K562 (cell line): ENCODE measurements around the gene STX18. TPM values are rescaled to one million over a fixed set of nuclear protein-coding genes. Genes with fewer than 3 reads are reported as not detected.

Source experiments
- KDM5B ChIP-seq: fragments of 200-600 bp; sonication (generic); IDR thresholded peaks from 2 replicates; pipeline ENCODE4 v1.6.1; 2012; ENCODE audit warnings: low read depth, mild to moderate bottlenecking, moderate library complexity, low read length, control low read depth, inconsistent platforms; ENCODE audit not compliant: insufficient replicate concordance
- MEIS2 ChIP-seq: fragments of 450-650 bp; IDR thresholded peaks from 2 replicates; pipeline ENCODE4 v1.6.1; 2014; ENCODE audit warnings: mild to moderate bottlenecking; ENCODE audit not compliant: partially characterized antibody
- PRPF4 ChIP-seq: fragments of 200-400 bp; formaldehyde crosslinking; IDR thresholded peaks from one replicate; pipeline ENCODE4 v1.6.1; 2017; ENCODE audit warnings: low read length, low read depth, mild to moderate bottlenecking; ENCODE audit not compliant: insufficient read depth, poor library complexity, severe bottlenecking
- SIX5 ChIP-seq, 2 experiments: IDR thresholded peaks; 2 replicates each; pipeline ENCODE4 v1.6.1; 2011; ENCODE audit warnings: low read length in 2 of 2, borderline replicate concordance in 1 of 2, low read depth in 1 of 2, mild to moderate bottlenecking in 1 of 2, moderate library complexity in 1 of 2; ENCODE audit not compliant: insufficient read depth in 1 of 2
- SMARCE1 ChIP-seq: fragments of 450-650 bp; IDR thresholded peaks from 2 replicates; pipeline ENCODE4 v1.7.1; 2016; ENCODE audit warnings: mild to moderate bottlenecking
- ZSCAN32 ChIP-seq: fragments of 450-650 bp; formaldehyde crosslinking; IDR thresholded peaks from 2 replicates; pipeline ENCODE4 v1.4.0; 2020; ENCODE audit warnings: mild to moderate bottlenecking, moderate library complexity
- polyA plus RNA-seq, 8 experiments: library from polyadenylated mRNA; depleted of rRNA in 4 of 8; stranded (reverse) in 5 of 8; unstranded in 3 of 8; fragments of >200 nt; fragmentation: Nextera tagmentation in 2 of 8; fragmentation: Illumina TruSeq in 1 of 8; extraction: Ambion mirVana in 2 of 8; extraction: Trizol in 1 of 8; gene quantifications; 2 replicates each; pipeline versions ENCODE4 v1.2.1 to v1.2.3, GENCODE V29; 2011 to 2014; ENCODE audit warnings: inconsistent platforms in 1 of 8, missing spikeins in 1 of 8
- total RNA-seq, 7 experiments: library from RNA; depleted of rRNA in 6 of 7; stranded (reverse); fragments of >200 nt in 6 of 7; fragmentation: Illumina TruSeq in 2 of 7; extraction: Trizol in 2 of 7; gene quantifications; 2 replicates each; pipeline versions ENCODE4 v1.2.1 to v1.2.3, GENCODE V29; 2011 to 2021; ENCODE audit warnings: low replicate concordance in 1 of 7
- TF ChIP-seq, protein P1 (sequence below): sonication (generic); formaldehyde crosslinking; IDR thresholded peaks from 2 replicates; pipeline ENCODE4 v1.8.1; 2022; ENCODE audit warnings: missing genetic modification reagents
- TF ChIP-seq, protein P2 (sequence below), 2 experiments: fragments of 450-650 bp; IDR thresholded peaks; 2 replicates each; pipeline ENCODE4 v1.6.1; 2016; ENCODE audit warnings: mild to moderate bottlenecking in 2 of 2, borderline replicate concordance in 1 of 2, low read depth in 1 of 2, moderate library complexity in 1 of 2
- TF ChIP-seq, protein P3 (sequence below): sonication (generic); formaldehyde crosslinking; IDR thresholded peaks from 2 replicates; pipeline ENCODE4 v1.9.0; 2022; ENCODE audit warnings: mild to moderate bottlenecking, missing genetic modification reagents
- TF ChIP-seq, protein P4 (sequence below): fragments of 250-450 bp; sonication (Bioruptor Pico); IDR thresholded peaks from 2 replicates; pipeline ENCODE4 v1.4.0; 2020; ENCODE audit warnings: mild to moderate bottlenecking

Gene STX18
- total and polyA plus RNA-seq, 9 of the 15 experiments (the other 6 are each of a cell fraction or from before 2014, with no cell fraction given), result 6.2 to 41.7 (median 22.7) TPM

DNA sequence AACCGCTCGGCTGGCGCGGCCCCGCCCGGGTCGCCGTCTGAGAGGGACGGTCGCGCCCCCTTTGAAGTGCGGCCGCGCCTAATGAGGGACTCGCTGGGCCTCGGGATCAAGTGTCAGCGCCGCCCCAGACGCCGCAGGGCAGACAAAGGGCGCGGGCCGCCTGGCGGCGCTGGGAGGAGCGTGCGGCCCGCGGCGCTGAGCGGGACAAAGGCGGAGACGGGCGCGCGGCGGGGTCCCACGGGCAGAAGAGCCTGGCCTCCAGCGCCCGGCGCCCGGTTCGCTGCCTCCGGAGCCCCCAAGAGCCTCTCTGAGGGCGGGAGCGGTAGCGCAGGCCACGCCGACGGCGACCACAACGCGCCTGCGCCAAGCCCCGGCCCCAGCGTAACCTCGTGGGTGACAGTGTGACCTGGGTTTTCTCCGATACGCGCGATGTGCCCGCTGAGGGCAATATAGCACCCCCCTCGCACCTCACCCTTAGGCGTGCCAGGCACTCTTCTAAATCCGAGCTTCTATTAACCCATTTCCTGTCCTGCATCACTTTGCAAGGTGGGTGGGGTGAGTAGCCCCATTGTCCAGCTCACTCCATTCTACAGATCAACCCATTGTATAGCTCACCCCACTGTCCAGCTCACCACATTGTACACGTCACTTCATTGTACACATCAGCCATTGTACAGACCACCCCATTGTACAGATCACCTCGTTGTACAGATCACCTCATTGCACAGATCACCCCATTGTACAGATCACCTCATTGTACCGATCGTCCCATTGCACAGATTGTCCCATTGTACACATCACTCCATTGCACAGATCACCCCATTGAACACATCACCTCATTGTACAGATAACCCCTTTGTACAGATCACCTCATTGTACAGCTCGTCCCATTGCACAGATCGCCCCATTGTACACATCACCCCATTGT is 33.7 kb upstream of the STX18 start (continued):
- TF ChIP-seq, protein P1, sequence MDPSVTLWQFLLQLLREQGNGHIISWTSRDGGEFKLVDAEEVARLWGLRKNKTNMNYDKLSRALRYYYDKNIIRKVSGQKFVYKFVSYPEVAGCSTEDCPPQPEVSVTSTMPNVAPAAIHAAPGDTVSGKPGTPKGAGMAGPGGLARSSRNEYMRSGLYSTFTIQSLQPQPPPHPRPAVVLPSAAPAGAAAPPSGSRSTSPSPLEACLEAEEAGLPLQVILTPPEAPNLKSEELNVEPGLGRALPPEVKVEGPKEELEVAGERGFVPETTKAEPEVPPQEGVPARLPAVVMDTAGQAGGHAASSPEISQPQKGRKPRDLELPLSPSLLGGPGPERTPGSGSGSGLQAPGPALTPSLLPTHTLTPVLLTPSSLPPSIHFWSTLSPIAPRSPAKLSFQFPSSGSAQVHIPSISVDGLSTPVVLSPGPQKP (CRISPR knock-in tag), result no peak
- TF ChIP-seq SMARCE1, result no peak
- TF ChIP-seq, protein P2, sequence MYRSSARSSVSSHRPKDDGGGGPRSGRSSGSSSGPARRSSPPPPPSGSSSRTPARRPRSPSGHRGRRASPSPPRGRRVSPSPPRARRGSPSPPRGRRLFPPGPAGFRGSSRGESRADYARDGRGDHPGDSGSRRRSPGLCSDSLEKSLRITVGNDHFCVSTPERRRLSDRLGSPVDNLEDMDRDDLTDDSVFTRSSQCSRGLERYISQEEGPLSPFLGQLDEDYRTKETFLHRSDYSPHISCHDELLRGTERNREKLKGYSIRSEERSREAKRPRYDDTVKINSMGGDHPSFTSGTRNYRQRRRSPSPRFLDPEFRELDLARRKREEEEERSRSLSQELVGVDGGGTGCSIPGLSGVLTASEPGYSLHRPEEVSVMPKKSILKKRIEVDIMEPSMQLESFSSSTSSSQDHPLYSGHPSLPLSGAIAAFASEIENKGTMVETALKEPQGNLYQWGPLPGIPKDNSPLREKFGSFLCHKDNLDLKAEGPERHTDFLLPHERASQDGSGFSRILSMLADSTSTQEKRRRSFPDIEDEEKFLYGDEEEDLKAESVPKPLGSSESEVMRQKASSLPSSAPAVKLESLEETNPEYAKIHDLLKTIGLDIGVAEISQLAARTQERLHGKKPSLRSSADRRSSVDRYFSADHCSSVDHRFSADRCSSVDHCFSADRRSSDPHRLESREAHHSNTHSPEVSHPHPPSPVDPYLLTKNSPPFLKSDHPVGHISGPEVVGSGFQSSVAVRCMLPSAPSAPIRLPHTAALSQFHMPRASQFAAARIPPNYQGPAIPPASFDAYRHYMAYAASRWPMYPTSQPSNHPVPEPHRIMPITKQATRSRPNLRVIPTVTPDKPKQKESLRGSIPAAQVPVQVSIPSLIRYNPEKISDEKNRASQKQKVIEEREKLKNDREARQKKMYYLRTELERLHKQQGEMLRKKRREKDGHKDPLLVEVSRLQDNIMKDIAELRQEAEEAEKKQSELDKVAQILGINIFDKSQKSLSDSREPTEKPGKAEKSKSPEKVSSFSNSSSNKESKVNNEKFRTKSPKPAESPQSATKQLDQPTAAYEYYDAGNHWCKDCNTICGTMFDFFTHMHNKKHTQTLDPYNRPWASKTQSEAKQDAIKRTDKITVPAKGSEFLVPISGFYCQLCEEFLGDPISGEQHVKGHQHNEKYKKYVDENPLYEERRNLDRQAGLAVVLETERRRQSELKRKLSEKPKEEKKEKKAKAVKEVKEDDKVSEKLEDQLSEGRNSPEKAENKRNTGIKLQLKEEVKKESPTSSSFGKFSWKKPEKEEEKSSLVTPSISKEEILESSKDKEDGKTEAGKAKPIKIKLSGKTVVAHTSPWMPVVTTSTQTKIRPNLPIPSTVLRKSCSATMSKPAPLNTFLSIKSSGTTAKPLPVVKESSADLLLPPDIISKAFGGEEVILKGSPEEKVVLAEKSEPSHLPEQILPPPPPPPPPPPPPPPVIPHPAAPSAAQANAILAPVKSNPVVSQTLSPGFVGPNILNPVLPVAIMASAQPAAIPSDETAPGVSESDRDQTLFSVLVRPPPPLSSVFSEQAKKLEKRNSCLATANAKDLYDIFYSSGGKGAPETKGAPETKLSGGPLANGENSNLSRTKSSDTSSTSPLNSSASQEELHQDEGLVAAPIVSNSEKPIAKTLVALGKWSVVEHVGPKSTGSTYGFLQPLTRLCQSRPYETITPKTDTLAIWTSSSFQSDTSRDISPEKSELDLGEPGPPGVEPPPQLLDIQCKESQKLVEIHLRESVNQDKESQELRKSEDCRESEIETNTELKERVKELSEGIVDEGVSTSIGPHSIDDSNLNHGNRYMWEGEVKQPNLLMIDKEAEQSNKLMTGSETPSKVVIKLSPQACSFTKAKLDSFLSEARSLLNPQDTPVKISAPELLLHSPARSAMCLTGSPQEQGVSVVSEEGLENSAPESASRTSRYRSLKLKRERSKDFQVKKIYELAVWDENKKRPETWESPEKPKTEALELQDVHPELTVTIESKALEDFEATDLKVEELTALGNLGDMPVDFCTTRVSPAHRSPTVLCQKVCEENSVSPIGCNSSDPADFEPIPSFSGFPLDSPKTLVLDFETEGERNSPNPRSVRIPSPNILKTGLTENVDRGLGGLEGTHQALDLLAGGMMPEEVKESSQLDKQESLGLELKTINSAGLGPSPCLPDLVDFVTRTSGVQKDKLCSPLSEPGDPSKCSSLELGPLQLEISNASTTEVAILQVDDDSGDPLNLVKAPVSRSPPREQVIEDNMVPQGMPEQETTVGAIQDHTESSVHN (IDR thresholded peaks at IDR 0.05; ENCODE audit: borderline replicate concordance in 1 of 2, low read depth in 1 of 2), result no peak
- TF ChIP-seq ZSCAN32 (CRISPR knock-in tag), result no peak
- TF ChIP-seq SIX5 (IDR thresholded peaks at IDR 0.05; ENCODE audit: borderline replicate concordance in 1 of 2, insufficient read depth in 1 of 2, low read depth in 1 of 2, low read length in 2 of 2), result no peak
- no peak for TF ChIP-seq PRPF4
- TF ChIP-seq, protein P3, sequence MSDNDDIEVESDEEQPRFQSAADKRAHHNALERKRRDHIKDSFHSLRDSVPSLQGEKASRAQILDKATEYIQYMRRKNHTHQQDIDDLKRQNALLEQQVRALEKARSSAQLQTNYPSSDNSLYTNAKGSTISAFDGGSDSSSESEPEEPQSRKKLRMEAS (CRISPR knock-in tag), result 0 out of 2 replicates have a peak, but pooled peaks have one; percentile 37
- no peak for TF ChIP-seq KDM5B
- TF ChIP-seq, protein P4, sequence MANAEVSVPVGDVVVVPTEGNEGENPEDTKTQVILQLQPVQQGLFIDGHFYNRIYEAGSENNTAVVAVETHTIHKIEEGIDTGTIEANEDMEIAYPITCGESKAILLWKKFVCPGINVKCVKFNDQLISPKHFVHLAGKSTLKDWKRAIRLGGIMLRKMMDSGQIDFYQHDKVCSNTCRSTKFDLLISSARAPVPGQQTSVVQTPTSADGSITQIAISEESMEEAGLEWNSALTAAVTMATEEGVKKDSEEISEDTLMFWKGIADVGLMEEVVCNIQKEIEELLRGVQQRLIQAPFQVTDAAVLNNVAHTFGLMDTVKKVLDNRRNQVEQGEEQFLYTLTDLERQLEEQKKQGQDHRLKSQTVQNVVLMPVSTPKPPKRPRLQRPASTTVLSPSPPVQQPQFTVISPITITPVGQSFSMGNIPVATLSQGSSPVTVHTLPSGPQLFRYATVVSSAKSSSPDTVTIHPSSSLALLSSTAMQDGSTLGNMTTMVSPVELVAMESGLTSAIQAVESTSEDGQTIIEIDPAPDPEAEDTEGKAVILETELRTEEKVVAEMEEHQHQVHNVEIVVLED, result 0 out of 2 replicates have a peak, but pooled peaks have one; percentile 5
- no peak for TF ChIP-seq MEIS2
